ENCODE data around the gene ARHGAP31. TPM values are rescaled to one million over a fixed set of nuclear protein-coding genes. Genes with fewer than 3 reads are reported as not detected.

The ARHGAP31 gene
- total and polyA plus RNA-seq, 2 experiments from 2014 or later = 8.1 to 15.3 TPM

DNA sequence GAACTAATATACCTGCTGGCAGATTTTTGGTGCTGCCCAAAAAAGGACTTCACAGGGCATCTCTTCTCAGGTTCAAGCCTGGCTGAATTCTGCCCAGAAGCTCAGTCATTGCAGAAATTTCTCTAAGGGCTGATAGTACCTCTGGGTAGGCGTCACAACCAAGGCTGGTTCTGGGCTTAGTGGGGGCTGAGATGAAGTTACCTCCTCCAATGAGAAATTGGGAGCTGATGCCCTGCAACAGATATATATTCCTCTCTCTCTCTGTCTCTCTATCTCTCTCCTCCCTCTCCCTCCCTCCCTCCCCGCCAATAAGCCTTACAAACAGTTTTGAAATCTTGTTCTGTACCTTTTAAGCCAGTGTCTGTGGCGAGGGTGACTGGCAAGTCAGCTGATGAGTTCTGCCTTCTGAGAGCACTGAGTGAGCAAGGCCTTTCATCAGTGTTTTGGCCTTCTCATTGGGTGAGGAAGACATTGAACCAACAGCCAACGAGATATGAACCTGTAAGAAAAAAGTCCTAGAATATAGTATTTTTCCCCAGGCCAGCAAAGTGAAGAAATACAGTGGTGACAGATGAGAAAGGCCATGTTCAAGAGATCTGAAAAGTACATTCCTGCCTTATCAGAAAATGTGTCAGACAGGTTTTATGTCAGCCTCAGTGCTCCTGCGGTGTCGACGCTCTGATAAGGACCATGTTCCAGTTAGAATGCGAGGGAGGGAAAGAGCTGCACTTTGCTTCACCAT lies 123.8 kb downstream of the ARHGAP31 start:
- Histone ChIP-seq H3K27ac (no peak overlapping the region), H3F3A (ENCODE audit: insufficient read depth) (0 out of 2 replicates have a peak, but pooled peaks cover 4% of the 10 kb centered on the region), H3K4me3 (no peak overlapping the region), H3K9me3 (ENCODE audit: low read depth) (no peaks in the 10 kb centered on the region), H3K79me2 (ENCODE audit: insufficient read depth) (no peaks in the 10 kb centered on the region), H2AFZ (no peak overlapping the region), H3K9ac (no peak overlapping the region), H3K36me3 (ENCODE audit: low read depth) (peaks cover 9% of the 10 kb centered on the region; the same call in 1 of the 2 replicates), H3K4me2 (ENCODE audit: unreplicated experiment) (no peak overlapping the region), H3K9me2 (ENCODE audit: insufficient read depth) (no peaks in the 10 kb centered on the region), H4K20me1 (ENCODE audit: insufficient read depth) (no peaks in the 10 kb centered on the region), H3K27me3 (replicated peaks; ENCODE audit: insufficient read depth) (no peaks in the 10 kb centered on the region), H3K4me1 (ENCODE audit: insufficient read depth) (no peaks in the 10 kb centered on the region)
- in situ Hi-C loops (cut with MboI) = no loop called here
- 89 to 90% methylated on average over 8 of the region's 8 CpGs for whole genome bisulfite sequencing, 2 experiments (ENCODE audit: low coverage in 1 of 2, low lambda C conversion rate in 2 of 2, missing lambda C conversion rate in 2 of 2)
- no peak for DNase-seq
- TF ChIP-seq EZH2 (IDR thresholded peaks at IDR 0.05; ENCODE audit: insufficient read depth, poor library complexity, severe bottlenecking) (no peak), EZH2phosphoT487 (IDR thresholded peaks at IDR 0.05; ENCODE audit: insufficient read depth, low read depth) (no peak)

DNA sequence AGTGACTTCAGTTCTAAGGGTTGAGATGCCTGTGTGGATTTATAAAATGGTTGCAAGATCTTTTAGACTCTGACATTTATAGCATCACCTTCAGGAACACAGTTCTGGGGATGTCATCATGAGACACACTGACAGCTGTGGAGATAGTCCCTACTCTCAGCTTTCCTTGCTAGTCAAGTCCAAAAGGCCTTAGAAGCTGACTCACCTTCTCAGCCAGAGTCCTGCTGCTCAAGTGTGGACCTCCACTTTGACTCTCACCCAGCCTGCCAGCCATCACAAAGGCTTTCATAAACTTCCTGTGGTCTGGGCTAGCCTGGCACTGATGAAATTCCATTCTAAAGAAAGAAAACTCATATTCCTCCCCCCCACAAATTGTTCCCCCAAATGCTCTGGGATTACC lies 124.5 kb downstream of the ARHGAP31 start:
- Histone ChIP-seq H3K9ac (no peak overlapping the region), H3K36me3 (ENCODE audit: low read depth) (peaks cover 9% of the 10 kb centered on the region; the same call in 1 of the 2 replicates), H3K4me3 (no peak overlapping the region), H2AFZ (no peak overlapping the region), H3K27me3 (replicated peaks; ENCODE audit: insufficient read depth) (no peaks in the 10 kb centered on the region), H3K4me2 (ENCODE audit: unreplicated experiment) (no peak overlapping the region), H3K79me2 (ENCODE audit: insufficient read depth) (no peaks in the 10 kb centered on the region), H4K20me1 (ENCODE audit: insufficient read depth) (no peaks in the 10 kb centered on the region), H3K9me3 (ENCODE audit: low read depth) (no peaks in the 10 kb centered on the region), H3K4me1 (ENCODE audit: insufficient read depth) (no peaks in the 10 kb centered on the region), H3K27ac (no peak overlapping the region), H3K9me2 (ENCODE audit: insufficient read depth) (no peaks in the 10 kb centered on the region), H3F3A (ENCODE audit: insufficient read depth) (peaks cover 6% of the 10 kb centered on the region; the same call in 1 of the 2 replicates)
- in situ Hi-C loops (cut with MboI) = no loop called here
- DNase-seq = no peak
- TF ChIP-seq EZH2phosphoT487 (IDR thresholded peaks at IDR 0.05; ENCODE audit: insufficient read depth, low read depth) = no peak
- no peak for TF ChIP-seq EZH2 (IDR thresholded peaks at IDR 0.05; ENCODE audit: insufficient read depth, poor library complexity, severe bottlenecking)

DNA sequence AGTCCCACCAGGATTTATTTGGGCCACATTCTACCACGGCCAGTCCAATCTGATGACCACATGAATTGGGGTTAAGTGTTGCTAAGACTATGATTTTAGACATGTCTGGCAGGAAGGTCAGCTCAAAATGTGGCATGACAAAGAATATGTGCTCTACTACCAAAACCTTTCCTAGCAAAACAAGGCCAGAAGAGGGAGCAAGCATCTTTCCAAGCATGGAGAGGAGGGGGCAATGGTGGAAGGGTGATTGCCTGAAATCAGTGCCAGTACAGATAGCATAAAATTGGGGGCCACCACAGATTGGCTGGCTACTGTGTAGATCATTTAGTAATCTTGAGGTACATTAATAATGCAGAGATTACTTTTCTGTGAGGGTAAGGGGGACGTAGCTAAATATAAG lies 126.0 kb downstream of the ARHGAP31 start:
- no peak for DNase-seq
- no peaks in the 10 kb centered on the region for H4K20me1 ChIP-seq (ENCODE audit: insufficient read depth)
- in situ Hi-C loops (cut with MboI) = no loop called here
- no peak overlapping the region for H2AFZ ChIP-seq
- no peak overlapping the region for H3K27ac ChIP-seq
- no peaks in the 10 kb centered on the region for H3K79me2 ChIP-seq (ENCODE audit: insufficient read depth)
- H3K9me2 ChIP-seq (ENCODE audit: insufficient read depth) = no peaks in the 10 kb centered on the region
- H3K4me2 ChIP-seq (ENCODE audit: unreplicated experiment) = no peak overlapping the region
- H3K27me3 ChIP-seq (replicated peaks; ENCODE audit: insufficient read depth) = no peaks in the 10 kb centered on the region
- H3F3A ChIP-seq (ENCODE audit: insufficient read depth) = peaks cover 19% of the 10 kb centered on the region
- H3K9ac ChIP-seq = no peak overlapping the region
- WGBS, 2 experiments (ENCODE audit: low coverage in 1 of 2, low lambda C conversion rate in 2 of 2, missing lambda C conversion rate in 2 of 2) = 34 to 37% methylated on average over 2 of the region's 2 CpGs
- H3K4me1 ChIP-seq (ENCODE audit: insufficient read depth) = no peaks in the 10 kb centered on the region
- peaks cover 6% of the 10 kb centered on the region; the same call in 1 of the 2 replicates for H3K36me3 ChIP-seq (ENCODE audit: low read depth)
- H3K9me3 ChIP-seq (ENCODE audit: low read depth) = no peaks in the 10 kb centered on the region
- no peak for TF ChIP-seq EZH2phosphoT487 (IDR thresholded peaks at IDR 0.05; ENCODE audit: insufficient read depth, low read depth)
- no peak for TF ChIP-seq EZH2 (IDR thresholded peaks at IDR 0.05; ENCODE audit: insufficient read depth, poor library complexity, severe bottlenecking)
- H3K4me3 ChIP-seq = no peak overlapping the region

DNA sequence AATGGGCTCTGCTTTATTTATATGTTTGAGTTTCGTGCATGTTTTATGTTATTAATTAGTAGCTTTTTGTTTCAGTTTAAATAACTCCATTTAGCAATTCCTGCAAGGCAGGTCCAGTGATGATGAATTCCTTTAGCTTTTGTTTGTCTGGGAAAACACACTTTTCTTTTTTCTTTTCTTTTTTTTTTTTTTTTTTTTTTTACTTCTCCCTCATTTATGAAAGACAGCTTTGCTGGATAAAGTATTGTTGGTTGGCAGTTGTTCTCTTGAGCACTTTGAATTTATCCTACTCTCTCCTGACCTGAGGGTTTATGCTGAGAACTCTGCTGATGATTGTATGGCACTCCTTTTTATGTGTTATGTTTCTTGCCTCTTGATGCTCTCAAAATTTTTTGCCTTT lies 133.5 kb downstream of the ARHGAP31 start:
- TF ChIP-seq EZH2phosphoT487 (IDR thresholded peaks at IDR 0.05; ENCODE audit: insufficient read depth, low read depth) (no peak), EZH2 (IDR thresholded peaks at IDR 0.05; ENCODE audit: insufficient read depth, poor library complexity, severe bottlenecking) (no peak)
- WGBS, 2 experiments (ENCODE audit: low coverage in 1 of 2, low lambda C conversion rate in 2 of 2, missing lambda C conversion rate in 2 of 2) = 98 to 100% methylated on average over 1 of the region's 1 CpG
- Histone ChIP-seq H3K79me2 (ENCODE audit: insufficient read depth) (no peaks in the 10 kb centered on the region), H3K9me3 (ENCODE audit: low read depth) (no peaks in the 10 kb centered on the region), H3K9ac (no peak overlapping the region), H2AFZ (no peak overlapping the region), H3K4me2 (ENCODE audit: unreplicated experiment) (no peak overlapping the region), H4K20me1 (ENCODE audit: insufficient read depth) (no peaks in the 10 kb centered on the region), H3F3A (ENCODE audit: insufficient read depth) (peaks cover 62% of the 10 kb centered on the region), H3K27me3 (replicated peaks; ENCODE audit: insufficient read depth) (no peaks in the 10 kb centered on the region), H3K4me3 (no peak overlapping the region), H3K9me2 (ENCODE audit: insufficient read depth) (no peaks in the 10 kb centered on the region), H3K4me1 (ENCODE audit: insufficient read depth) (peaks cover 3% of the 10 kb centered on the region), H3K36me3 (ENCODE audit: low read depth) (peaks cover 42% of the 10 kb centered on the region), H3K27ac (no peak overlapping the region)
- in situ Hi-C loops (cut with MboI) = no loop called here
- no peak for DNase-seq

All from GM23248 (cell line).